LHCN-M2 (cell line): ENCODE results near the gene DENND5A. TPM values are rescaled to one million over a fixed set of nuclear protein-coding genes. Genes with fewer than 3 reads are reported as not detected.
A peak's percentile ranks its signal among the peaks of the same experiment; 100 is the strongest.
"Not testable (repeated sequence)": the region's sequence is repeated elsewhere in the genome, so short reads cannot be mapped to it uniquely, and the experiment has no call there.

ENCODE experiments used
- DNase-seq: peaks from one replicate; pipeline ENCODE4 v3.0.0-alpha.2; 2012; ENCODE audit warnings: low read depth
- total RNA-seq: library from RNA; depleted of rRNA; stranded (reverse); fragments of >200 nt; gene quantifications from 2 replicates; pipeline ENCODE4 v1.2.3, GENCODE V29; 2014

Gene DENND5A
- total RNA-seq, 1 experiment from 2014 or later: 91.2 TPM

GRCh38 chr11:9266132-9266736 is 1.1 kb upstream of the DENND5A start:
- DNase-seq: no peak

DNA sequence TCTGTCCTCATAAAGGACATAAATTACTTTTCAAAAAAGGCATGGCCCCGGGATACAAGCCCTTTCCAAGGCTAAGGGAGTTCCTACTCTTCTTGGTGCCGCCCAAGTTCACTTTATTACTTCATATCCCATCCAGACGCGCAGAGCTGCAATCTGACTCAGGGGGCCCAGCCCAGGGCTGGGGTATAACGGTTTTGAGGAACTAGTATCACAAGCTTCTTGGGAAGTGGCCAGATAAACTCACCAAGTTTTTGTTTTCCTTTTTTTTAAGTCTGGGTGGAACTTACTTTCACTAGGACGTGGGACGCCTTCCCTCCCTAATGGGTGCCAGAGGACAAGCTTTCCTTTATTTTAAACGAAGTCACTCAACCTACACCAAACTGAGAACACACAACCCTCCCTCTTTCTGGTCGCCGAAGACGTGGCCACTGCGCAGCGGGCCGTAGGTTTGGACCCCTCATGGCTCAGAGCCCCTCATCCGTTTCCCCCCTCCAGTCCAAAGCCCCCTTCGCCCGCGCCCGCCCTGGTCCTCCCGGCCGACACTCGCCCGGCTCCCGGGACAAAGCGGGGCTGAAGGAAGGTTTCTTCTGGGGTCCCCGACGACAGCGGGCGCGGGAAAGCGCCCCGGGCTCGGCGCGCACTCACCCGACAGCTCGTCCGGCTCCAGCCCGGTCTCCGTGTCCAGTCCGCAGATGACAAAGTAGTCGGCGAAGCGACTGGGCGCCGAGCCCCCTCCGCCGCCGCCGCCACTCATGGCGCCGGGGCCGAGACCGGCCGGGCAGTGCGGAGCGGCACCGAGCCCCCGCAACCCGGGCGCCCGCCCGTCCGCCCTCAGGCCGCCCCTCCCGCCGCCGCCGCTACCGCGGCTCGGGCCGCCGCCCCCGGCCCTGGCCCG is 587 bp downstream of the DENND5A start:
- peak; percentile 79 for DNase-seq

GRCh38 chr11:9263840-9264315 is 1.3 kb downstream of the DENND5A start:
- DNase-seq: peak; percentile 39

DNA sequence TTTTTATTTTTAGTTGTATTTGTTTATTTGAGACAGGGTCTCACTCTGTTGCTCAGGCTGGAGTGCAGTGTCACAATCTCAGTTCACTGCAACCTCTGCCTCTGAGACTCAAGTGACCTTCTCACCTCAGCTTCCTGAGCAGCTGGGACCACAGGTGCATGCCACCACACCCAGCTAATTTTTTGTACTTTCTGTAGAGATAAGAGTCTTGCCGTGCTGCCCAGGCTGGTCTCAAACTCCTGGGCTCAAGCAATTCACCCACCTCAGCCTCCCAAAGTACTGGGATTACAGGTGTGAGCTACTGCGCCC is 4.4 kb downstream of the DENND5A start:
- not testable (repeated sequence) for DNase-seq

- no peak for DNase-seq
These were observed 4.9 kb downstream of the DENND5A start for GRCh38 chr11:9259981-9260837.

GRCh38 chr11:9258279-9258678 is 6.9 kb downstream of the DENND5A start:
- DNase-seq: not testable (repeated sequence)

GRCh38 chr11:9254416-9254815 is 10.7 kb downstream of the DENND5A start:
- no peak for DNase-seq

DNA sequence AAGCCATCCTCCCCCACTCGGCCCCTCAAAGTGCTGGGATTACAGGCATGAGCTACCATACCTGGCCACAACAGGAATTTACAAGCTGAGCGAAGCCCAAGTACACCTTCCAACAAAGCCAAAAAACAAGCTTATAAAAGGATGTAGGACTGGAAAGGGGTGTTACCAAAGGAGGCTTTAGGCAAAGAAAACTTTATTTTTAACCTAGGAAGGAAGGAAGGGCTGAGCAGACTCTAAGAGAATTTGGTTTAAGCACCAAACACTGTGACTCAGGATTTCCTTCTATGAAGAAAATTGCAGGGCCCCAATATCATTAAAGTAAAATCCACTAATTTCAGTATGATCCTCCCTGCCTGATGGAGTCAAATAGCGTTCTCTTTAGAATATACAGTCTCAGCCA is 12.1 kb downstream of the DENND5A start:
- DNase-seq: no peak

DNA sequence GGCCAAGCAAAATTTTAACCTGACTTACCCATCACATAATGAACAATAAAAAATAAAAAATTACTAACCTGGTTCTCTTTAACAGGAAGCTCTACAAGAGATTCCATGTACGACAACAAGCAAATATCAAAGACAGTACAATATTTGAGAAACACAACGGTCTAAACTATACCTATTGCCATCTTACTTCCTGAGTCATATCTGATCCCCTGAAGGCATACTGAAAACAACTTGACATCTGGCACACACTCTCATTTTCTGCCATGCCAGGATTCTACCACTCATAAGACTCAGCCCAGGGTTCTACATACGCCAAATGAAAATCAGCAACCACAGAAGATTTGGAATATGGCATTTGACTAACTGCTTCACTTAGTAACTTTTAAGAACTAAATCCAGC is 13.8 kb downstream of the DENND5A start:
- no peak for DNase-seq

- DNase-seq: peak; percentile 32
These were observed 15.0 kb downstream of the DENND5A start for GRCh38 chr11:9250139-9250582.

- no peak for DNase-seq
These were observed 15.9 kb downstream of the DENND5A start for GRCh38 chr11:9249252-9249651.

DNA sequence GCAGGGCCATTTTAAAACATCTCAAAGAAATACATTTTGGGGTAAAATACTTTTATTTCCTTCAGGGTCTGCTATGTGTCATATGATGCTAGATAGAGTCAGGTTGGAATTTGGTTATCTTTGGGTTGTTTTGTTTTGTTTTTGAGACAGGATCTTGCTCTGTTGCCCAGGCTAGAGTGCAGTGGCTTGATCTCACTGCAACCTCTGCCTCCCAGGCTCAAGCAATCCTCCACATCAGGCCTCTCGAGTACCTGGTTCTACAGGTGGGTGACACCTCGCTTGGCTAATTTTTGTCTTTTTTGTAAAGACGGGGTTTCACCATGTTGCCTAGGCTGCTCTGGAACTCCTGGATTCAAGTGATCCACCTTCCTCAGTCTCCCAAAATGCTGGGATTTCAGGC is 17.3 kb downstream of the DENND5A start:
- DNase-seq: no peak

DNA sequence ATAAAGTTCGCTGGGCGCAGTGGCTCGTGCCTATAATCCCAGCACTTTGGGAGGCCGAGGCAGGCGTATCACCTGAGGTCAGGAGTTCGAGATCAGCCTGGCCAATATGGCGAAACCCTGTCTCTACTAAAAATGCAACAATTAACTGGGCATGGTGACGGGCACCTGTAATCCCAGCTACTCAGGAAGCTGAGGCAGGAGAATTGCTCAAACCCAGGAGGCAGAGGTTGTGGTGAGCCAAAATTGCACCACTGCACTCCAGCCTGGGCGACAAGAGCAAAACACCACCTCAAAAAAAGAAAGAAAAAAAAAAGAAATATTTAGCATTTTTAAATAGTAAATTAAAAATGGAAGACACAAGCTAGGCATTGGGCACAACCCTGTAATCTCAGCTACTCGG is 28.9 kb downstream of the DENND5A start:
- DNase-seq: not testable (repeated sequence)

DNA sequence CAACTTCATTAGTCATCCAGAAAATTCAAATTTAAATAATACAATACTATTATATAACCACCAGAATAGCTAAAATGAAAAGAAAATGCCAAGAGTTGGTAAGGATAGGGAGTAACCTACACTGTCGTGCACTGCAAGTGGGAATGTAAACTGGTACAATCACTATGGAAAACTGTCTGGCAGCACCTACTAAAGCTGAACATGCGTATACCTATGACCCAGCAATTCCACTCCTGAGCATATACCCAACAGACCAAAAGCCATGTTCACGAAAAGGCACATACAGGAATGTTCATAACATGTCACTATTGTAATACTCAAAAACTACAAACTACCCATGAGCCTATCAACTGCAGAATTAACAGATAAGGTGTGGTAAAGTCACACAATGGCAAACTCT is 32.7 kb downstream of the DENND5A start:
- no peak for DNase-seq

DNA sequence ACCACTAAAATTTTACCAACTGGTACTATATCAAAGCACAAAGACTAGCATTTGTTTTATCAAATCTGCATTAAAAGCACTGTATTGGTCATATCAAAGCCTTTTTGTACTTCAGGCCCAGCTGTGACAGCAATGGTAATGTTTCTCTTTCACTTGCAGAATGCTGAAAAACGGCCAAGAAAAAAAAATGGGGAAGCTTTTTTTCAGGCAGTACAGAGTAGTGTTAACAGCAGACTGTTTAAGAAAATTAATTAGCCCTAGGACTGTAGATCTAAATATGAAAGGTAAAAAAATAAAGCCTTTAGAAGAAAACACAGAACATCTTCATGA is 33.3 kb downstream of the DENND5A start:
- peak; percentile 46 for DNase-seq

DNA sequence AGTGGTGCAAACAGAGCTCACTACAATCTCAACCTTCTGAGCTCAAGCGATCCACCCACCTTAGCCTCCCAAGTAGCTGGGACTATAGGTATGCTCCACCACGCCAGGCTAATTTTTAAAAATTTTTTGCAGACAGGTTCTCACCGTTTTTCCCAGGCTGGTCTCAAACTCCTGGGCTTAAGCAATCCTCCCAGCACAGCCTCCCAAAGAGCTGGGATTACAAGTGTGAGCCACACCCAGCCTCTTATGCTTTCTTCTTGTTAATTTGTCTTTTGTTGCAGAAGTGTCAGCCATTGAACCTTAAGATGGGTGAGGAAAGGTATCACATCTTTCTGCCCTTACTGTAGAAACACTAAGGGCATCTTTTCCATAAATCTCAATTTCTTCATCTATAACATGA is 34.9 kb downstream of the DENND5A start:
- DNase-seq: no peak

DNA sequence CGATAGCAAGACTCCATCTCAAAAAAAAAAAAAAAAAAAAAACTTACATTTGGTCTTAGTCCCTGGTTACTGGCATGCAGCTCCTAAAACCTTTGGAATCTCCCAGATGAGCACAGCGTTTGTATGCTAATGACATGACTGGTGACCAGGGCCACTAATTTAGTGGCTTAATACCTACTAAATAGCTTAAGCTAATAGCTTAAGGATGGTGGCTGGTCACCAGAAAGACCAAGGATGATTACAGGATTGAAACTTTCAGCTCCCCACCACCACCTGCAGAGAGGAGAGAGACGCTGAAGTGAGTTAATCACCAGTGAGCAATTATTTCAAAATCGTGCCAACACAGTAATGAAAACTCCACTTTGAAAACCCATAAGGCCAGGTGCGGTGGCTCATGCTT is 37.1 kb downstream of the DENND5A start:
- no peak for DNase-seq

DNA sequence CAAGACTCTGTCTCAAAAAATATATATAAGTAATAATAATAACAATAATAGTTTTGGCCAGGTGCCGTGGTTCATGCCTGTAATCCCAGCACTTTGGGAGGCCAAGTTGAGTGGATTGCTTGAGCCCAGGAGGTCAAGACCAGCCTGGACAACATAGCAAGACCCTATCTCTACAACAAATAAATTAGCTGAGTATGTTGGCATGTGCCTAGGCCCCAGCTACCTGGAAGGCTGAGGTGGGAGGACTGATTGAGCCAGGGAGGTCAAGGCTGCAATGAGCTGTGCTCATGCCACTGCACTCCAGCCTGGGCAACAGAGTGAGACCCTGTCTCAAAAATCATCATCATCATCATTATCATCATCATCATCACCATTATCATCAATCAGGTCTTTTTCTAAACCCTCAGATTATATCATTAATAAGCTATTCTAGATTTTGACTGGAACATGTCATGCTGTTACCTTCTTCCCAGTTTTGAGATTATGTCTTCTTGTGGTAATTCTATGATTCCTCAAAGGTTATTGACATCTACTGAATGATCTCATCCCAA is 39.3 kb downstream of the DENND5A start:
- DNase-seq: no peak

- no peak for DNase-seq
These were observed 42.5 kb downstream of the DENND5A start for GRCh38 chr11:9222654-9223053.

- DNase-seq: not testable (repeated sequence)
These were observed 44.3 kb downstream of the DENND5A start for GRCh38 chr11:9220853-9221252.

GRCh38 chr11:9219572-9219971 is 45.6 kb downstream of the DENND5A start:
- DNase-seq: peak; percentile 85

DNA sequence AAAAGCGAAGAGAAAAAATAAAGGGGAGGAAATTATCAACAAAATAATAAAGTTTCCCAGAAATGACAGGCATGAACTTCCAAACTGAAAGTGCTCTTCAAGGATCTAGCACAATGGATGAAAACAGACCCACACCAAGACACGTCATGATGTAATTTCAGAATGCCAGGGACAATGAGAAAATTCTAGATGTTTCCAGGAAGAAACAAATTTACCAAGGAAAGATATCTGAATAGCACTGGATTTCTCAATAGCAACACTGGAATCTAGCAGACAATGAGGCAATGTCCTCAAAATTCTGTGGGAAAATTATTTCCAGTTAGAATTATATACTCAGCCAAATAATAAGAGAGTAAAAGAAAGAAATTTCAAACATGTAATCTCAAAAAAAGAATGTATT is 46.0 kb downstream of the DENND5A start:
- peak; percentile 51 for DNase-seq
